ENCODE results near the gene PRKCSH. TPM values are rescaled to one million over a fixed set of nuclear protein-coding genes. Genes with fewer than 3 reads are reported as not detected.

PRKCSH gene
- total and polyA plus RNA-seq, 10 of the 15 experiments (the other 5 are each of a cell fraction or from before 2014, with no cell fraction given): 1.1 to 280 (median 44.1) TPM

DNA sequence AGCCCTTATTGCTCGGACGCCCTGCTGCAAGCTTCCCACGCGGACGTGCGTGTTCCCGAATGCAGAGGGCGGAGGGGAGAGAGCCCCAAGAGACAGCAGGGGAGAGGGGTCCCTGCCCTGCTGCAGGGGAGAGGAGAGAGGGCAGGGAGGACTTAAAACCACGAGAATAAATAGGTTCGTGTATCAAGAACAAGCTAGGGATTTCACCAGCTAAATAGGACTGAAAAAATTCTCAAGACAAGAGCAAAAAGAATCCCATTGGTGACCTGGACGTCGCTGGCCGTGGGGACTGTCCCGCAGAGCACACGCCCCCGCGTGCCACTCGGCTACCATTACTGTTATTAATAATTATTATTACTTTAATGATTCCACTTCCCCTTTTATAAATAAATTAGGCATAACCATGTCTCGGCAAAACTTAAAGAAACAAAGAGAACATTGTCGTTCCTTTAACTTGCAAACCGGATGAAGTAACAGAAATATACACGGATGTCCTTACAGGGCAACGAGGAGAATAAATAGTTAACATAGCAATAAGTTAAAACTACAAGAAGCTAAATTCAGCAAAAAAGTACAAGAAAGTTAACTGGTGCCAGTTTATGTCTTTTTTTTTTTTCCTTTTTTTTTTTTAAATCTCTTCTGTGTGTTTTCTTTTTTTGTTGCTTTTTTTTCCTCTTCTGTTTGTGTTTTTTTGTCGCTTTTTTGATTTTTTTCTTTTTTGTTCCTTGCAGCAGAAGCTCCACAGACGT is 16.6 kb downstream of the PRKCSH start:
- H3K4me1 ChIP-seq (ENCODE audit: control insufficient read depth, insufficient read depth, low read length): 0 out of 2 replicates have a peak, but pooled peaks cover 4% of the 10 kb centered on the region
- SMC1A ChIA-PET (ENCODE audit: uncharacterized antibody, unreplicated experiment): interaction anchor here (0.6 to 1.6 kb wide), 10 partner anchors 16 to 392 kb away, joined by 3 to 7 read pairs (median 5); partner anchors contain the start of genes ECSIT and SWSAP1
- peak; percentile 66 for ATAC-seq
- RAD21 ChIA-PET (ENCODE audit: unreplicated experiment): interaction anchor here (0.6 to 2.2 kb wide), 10 partner anchors 17 to 129 kb away, joined by 3 to 19 read pairs (median 3); partner anchors contain the start of genes EPOR and PRKCSH
- in situ Hi-C loops (cut with MboI) (no loop called here), intact Hi-C loops (cut with micrococcal nuclease; ENCODE audit: unreplicated experiment) (no loop called here)
- no peaks in the 10 kb centered on the region for H3K27me3 ChIP-seq (replicated peaks in 1 of 2; ENCODE audit: control insufficient read depth in 2 of 2, insufficient read depth in 2 of 2, low read length in 1 of 2)
- BruUV-seq (replicated peaks): no TSS peak
- peak overlapping the region; percentile 17; the same call in 1 of the 2 replicates for H3K4me2 ChIP-seq (ENCODE audit: control insufficient read depth, insufficient read depth)
- peak; percentile 62 for FAIRE-seq
- H3K9me3 ChIP-seq (replicated peaks; ENCODE audit: control insufficient read depth, insufficient read depth, low read length): no peaks in the 10 kb centered on the region
- H4K20me1 ChIP-seq (ENCODE audit: control insufficient read depth, insufficient read depth): no peaks in the 10 kb centered on the region
- H3K79me2 ChIP-seq (ENCODE audit: control insufficient read depth, insufficient read depth, low read length): no peaks in the 10 kb centered on the region
- CTCF ChIA-PET: interaction anchor here (0.6 to 1.8 kb wide), 17 partner anchors 9 to 468 kb away, joined by 3 to 14 read pairs (median 4); partner anchors contain the start of genes ODAD3, PRKCSH and SWSAP1
- POLR2A ChIA-PET: interaction anchor here (0.5 to 1.7 kb wide), 13 partner anchors 8 to 564 kb away, joined by 3 to 9 read pairs (median 4); partner anchors contain the start of genes ODAD3 and PRKCSH
- H3K36me3 ChIP-seq (ENCODE audit: control insufficient read depth in 2 of 2, insufficient read depth in 2 of 2, low read length in 1 of 2): peaks cover 0 to 11% of the 10 kb centered on the region in 2 experiments; a peak in 2 of 4 replicates
- no peak overlapping the region for H2AFZ ChIP-seq (ENCODE audit: control insufficient read depth, low read depth, low read length)
- no peak overlapping the region; the same call in 1 of the 2 replicates for H3K4me3 ChIP-seq
- no peak overlapping the region for H3K27ac ChIP-seq (ENCODE audit: control insufficient read depth, insufficient read depth)
- DNase-seq (ENCODE audit: low read depth, low spot score): no peak
- WGBS (ENCODE audit: insufficient coverage, insufficient replicate concordance, low lambda C conversion rate, missing lambda C conversion rate): 1% methylated on average over 18 of the region's 25 CpGs
- no peak overlapping the region for H3K9ac ChIP-seq (ENCODE audit: control insufficient read depth, insufficient read depth, low read length)
- TF ChIP-seq ASH2L (IDR thresholded peaks at IDR 0.05; ENCODE audit: borderline replicate concordance, low read depth): no peak
- TF ChIP-seq JUNB (IDR thresholded peaks at IDR 0.05): peak; percentile 55
- peak; percentile 76 for TF ChIP-seq MEF2B (IDR thresholded peaks at IDR 0.05; ENCODE audit: partially characterized antibody, poor library complexity, severe bottlenecking)
- peak; percentile 70; the same call in 1 of the 2 replicates for TF ChIP-seq DPF2 (IDR thresholded peaks at IDR 0.05)
- TF ChIP-seq POLR2AphosphoS2 (IDR thresholded peaks at IDR 0.05; ENCODE audit: low read depth, low read length): no peak
- TF ChIP-seq, protein P1, sequence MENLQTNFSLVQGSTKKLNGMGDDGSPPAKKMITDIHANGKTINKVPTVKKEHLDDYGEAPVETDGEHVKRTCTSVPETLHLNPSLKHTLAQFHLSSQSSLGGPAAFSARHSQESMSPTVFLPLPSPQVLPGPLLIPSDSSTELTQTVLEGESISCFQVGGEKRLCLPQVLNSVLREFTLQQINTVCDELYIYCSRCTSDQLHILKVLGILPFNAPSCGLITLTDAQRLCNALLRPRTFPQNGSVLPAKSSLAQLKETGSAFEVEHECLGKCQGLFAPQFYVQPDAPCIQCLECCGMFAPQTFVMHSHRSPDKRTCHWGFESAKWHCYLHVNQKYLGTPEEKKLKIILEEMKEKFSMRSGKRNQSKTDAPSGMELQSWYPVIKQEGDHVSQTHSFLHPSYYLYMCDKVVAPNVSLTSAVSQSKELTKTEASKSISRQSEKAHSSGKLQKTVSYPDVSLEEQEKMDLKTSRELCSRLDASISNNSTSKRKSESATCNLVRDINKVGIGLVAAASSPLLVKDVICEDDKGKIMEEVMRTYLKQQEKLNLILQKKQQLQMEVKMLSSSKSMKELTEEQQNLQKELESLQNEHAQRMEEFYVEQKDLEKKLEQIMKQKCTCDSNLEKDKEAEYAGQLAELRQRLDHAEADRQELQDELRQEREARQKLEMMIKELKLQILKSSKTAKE (IDR thresholded peaks at IDR 0.05; ENCODE audit: low read depth, poor library complexity, severe bottlenecking): peak; percentile 76
- TF ChIP-seq KLF5 (IDR thresholded peaks at IDR 0.05; ENCODE audit: partially characterized antibody): no peak
- TF ChIP-seq ZNF384 (IDR thresholded peaks at IDR 0.05; ENCODE audit: borderline replicate concordance, low read depth, low read length): 0 out of 2 replicates have a peak, but pooled peaks have one; percentile 19
- TF ChIP-seq SMC3 (IDR thresholded peaks at IDR 0.05; ENCODE audit: borderline replicate concordance, low read length): no peak
- peak; percentile 49 for TF ChIP-seq NR2F1 (conservative IDR thresholded peaks at IDR 0.05)
- 0 out of 2 replicates have a peak, but pooled peaks have one; percentile 56 for TF ChIP-seq YY1 (IDR thresholded peaks at IDR 0.05; ENCODE audit: low read depth, low read length)
- TF ChIP-seq IKZF1 (conservative IDR thresholded peaks at IDR 0.05): peak; percentile 48; the same call in 1 of the 2 replicates
- TF ChIP-seq NFIC (IDR thresholded peaks at IDR 0.05; ENCODE audit: low read depth, low read length): 0 out of 2 replicates have a peak, but pooled peaks have one; percentile 34
- TF ChIP-seq TAF1 (IDR thresholded peaks at IDR 0.05; ENCODE audit: borderline replicate concordance, low read depth, low read length): no peak
- peak in 1 of 2 experiments; percentile 29; a peak in 1 of 4 replicates for TF ChIP-seq EP300 (IDR thresholded peaks at IDR 0.05; ENCODE audit: borderline replicate concordance in 1 of 2, control insufficient read depth in 1 of 2, low read depth in 2 of 2, low read length in 2 of 2)
- peak; percentile 31; the same call in 1 of the 2 replicates for TF ChIP-seq RELB (IDR thresholded peaks at IDR 0.05; ENCODE audit: low read depth)
- TF ChIP-seq BCL3 (IDR thresholded peaks at IDR 0.05; ENCODE audit: borderline replicate concordance, insufficient read depth, low read depth, low read length, poor library complexity, severe bottlenecking): peak; percentile 68

Data from GM12878 (cell line).